GM12878 (cell line): ENCODE data around the gene TNXB. TPM values are rescaled to one million over a fixed set of nuclear protein-coding genes. Genes with fewer than 3 reads are reported as not detected.

Experiments used
- ATAC-seq: fragments of 200-7000 bp; cut with Tn5 transposase; 3 replicates; pipeline ENCODE4 v1.9.1; 2020; ENCODE audit warnings: mild to moderate bottlenecking, moderate library complexity
- BruUV-seq: library from RNA; stranded (reverse); fragments of 400-500 nt; replicated peaks from 2 replicates; lab custom pipeline; 2021; lab: Mats Ljungman, UMichigan
- CTCF ChIA-PET: fragments of 300-600 bp; sonication (Branson Sonifier 250); formaldehyde crosslinking; extraction: SDS; loops from one replicate; lab custom pipeline; 2021; ENCODE audit warnings: inconsistent platforms; lab: Yijun Ruan, JAX
- POLR2A ChIA-PET: fragments of 350-600 bp; formaldehyde crosslinking; extraction: SDS; loops from one replicate; lab custom pipeline; 2021; ENCODE audit warnings: inconsistent platforms; lab: Charles Lee
- RAD21 ChIA-PET: fragments of 300-600 bp; sonication (Branson Sonifier 250); formaldehyde crosslinking; loops from one replicate; lab custom pipeline; 2023; ENCODE audit warnings: antibody characterized with exemption; ENCODE audit not compliant: unreplicated experiment; lab: Charles Lee
- SMC1A ChIA-PET: fragments of 300-600 bp; sonication (Branson Sonifier 250); formaldehyde crosslinking; loops from one replicate; lab custom pipeline; 2023; ENCODE audit not compliant: unreplicated experiment, uncharacterized antibody; lab: Charles Lee
- DNase-seq: peaks from one replicate; pipeline ENCODE4 v3.0.0-alpha.2; 2011; ENCODE audit warnings: low read depth, low spot score
- FAIRE-seq: peaks from 3 replicates; lab custom pipeline; 2011; peaks lifted over from hg19 to GRCh38; lab: Jason Lieb, UNC
- H2AFZ ChIP-seq: 2 replicates; pipeline ENCODE4 v1.6.0; 2011; ENCODE audit warnings: low read depth, low read length, control low read depth; ENCODE audit not compliant: control insufficient read depth
- H3K27ac ChIP-seq: 2 replicates; pipeline ENCODE4 v1.5.1; 2011; ENCODE audit warnings: control low read depth; ENCODE audit not compliant: control insufficient read depth, insufficient read depth
- H3K27me3 ChIP-seq, 2 experiments: replicated peaks in 1 of 2; 2 replicates each; pipeline versions ENCODE4 v1.6.0 to v1.6.1; 2011; ENCODE audit warnings: low read length in 1 of 2; ENCODE audit not compliant: control insufficient read depth in 2 of 2, insufficient read depth in 2 of 2
- H3K36me3 ChIP-seq, 2 experiments: 2 replicates each; pipeline ENCODE4 v1.5.1; 2011; ENCODE audit warnings: low read length in 1 of 2; ENCODE audit not compliant: control insufficient read depth in 2 of 2, insufficient read depth in 2 of 2
- H3K4me1 ChIP-seq: 2 replicates; pipeline ENCODE4 v1.6.1; 2011; ENCODE audit warnings: mild to moderate bottlenecking, low read length, moderate library complexity, mixed read lengths; ENCODE audit not compliant: control insufficient read depth, insufficient read depth
- H3K4me2 ChIP-seq: 2 replicates; pipeline ENCODE4 v1.6.0; 2011; ENCODE audit warnings: control low read depth; ENCODE audit not compliant: control insufficient read depth, insufficient read depth
- H3K4me3 ChIP-seq: fragments of 200-600 bp; sonication (generic); 2 replicates; pipeline ENCODE4 v1.5.1; 2016
- H3K79me2 ChIP-seq: 2 replicates; pipeline ENCODE4 v1.6.0; 2011; ENCODE audit warnings: low read length; ENCODE audit not compliant: control insufficient read depth, insufficient read depth
- H3K9ac ChIP-seq: 2 replicates; pipeline ENCODE4 v1.8.0; 2011; ENCODE audit warnings: low read length, control low read depth, mixed read lengths; ENCODE audit not compliant: control insufficient read depth, insufficient read depth
- H3K9me3 ChIP-seq: replicated peaks from 3 replicates; pipeline ENCODE4 v1.5.1; 2011; ENCODE audit warnings: mild to moderate bottlenecking, low read length; ENCODE audit not compliant: control insufficient read depth, insufficient read depth
- H4K20me1 ChIP-seq: 2 replicates; pipeline ENCODE4 v1.6.0; 2011; ENCODE audit not compliant: control insufficient read depth, insufficient read depth
- BMI1 ChIP-seq: fragments of 450-650 bp; IDR thresholded peaks from 2 replicates; pipeline ENCODE4 v1.6.1; 2016; ENCODE audit warnings: mild to moderate bottlenecking, moderate library complexity, borderline replicate concordance
- EZH2 ChIP-seq: IDR thresholded peaks from 2 replicates; pipeline ENCODE4 v1.6.1; 2012; ENCODE audit warnings: low read depth, mild to moderate bottlenecking, control low read depth, inconsistent platforms, low read length, borderline replicate concordance; ENCODE audit not compliant: control insufficient read depth
- MTA3 ChIP-seq: IDR thresholded peaks from 2 replicates; pipeline ENCODE4 v1.6.1; 2012; ENCODE audit warnings: low read length, inconsistent platforms, borderline replicate concordance
- NR2F1 ChIP-seq: fragments of 450-650 bp; conservative IDR thresholded peaks from 2 replicates; pipeline ENCODE4 v1.6.1; 2017; ENCODE audit warnings: mild to moderate bottlenecking
- RAD21 ChIP-seq: IDR thresholded peaks from 2 replicates; pipeline ENCODE4 v1.6.1; 2011; ENCODE audit warnings: mild to moderate bottlenecking, low read depth, low read length, moderate library complexity; ENCODE audit not compliant: insufficient read depth
- RFX5 ChIP-seq: IDR thresholded peaks from 2 replicates; pipeline ENCODE4 v1.6.1; 2011; ENCODE audit warnings: low read depth, low read length, improper control_type of control experiment
- SIX5 ChIP-seq: IDR thresholded peaks from 2 replicates; pipeline ENCODE4 v1.6.1; 2011; ENCODE audit warnings: mild to moderate bottlenecking, low read depth, low read length, moderate library complexity; ENCODE audit not compliant: severe bottlenecking
- SMARCA5 ChIP-seq: fragments of 450-650 bp; IDR thresholded peaks from 2 replicates; pipeline ENCODE4 v1.6.1; 2017; ENCODE audit warnings: mild to moderate bottlenecking
- SMC3 ChIP-seq: IDR thresholded peaks from 2 replicates; pipeline ENCODE4 v1.6.1; 2011; ENCODE audit warnings: low read length, improper control_type of control experiment, borderline replicate concordance
- YY1 ChIP-seq: IDR thresholded peaks from 2 replicates; pipeline ENCODE4 v1.6.1; 2011; ENCODE audit warnings: low read depth, mild to moderate bottlenecking, low read length
- ZSCAN29 ChIP-seq: fragments of 450-650 bp; IDR thresholded peaks from 2 replicates; pipeline ENCODE4 v1.6.1; 2017; ENCODE audit warnings: mild to moderate bottlenecking, moderate library complexity
- WGBS: methylation state at CpG from one replicate; pipeline ENCODE4 v1.1.6; 2016; ENCODE audit warnings: low lambda C conversion rate; ENCODE audit not compliant: insufficient replicate concordance, insufficient coverage; ENCODE audit errors: missing lambda C conversion rate; 5-methylcytosine and 5-hydroxymethylcytosine counted together
- in situ Hi-C: fragments of 300-500 bp; cut with MboI; formaldehyde crosslinking; loops from 9 replicates; pipeline ENCODE4 v1.14.3; 2018; ENCODE audit warnings: mixed read lengths
- intact Hi-C: fragments of 100-400 bp; cut with micrococcal nuclease; formaldehyde crosslinking; loops from one replicate; pipeline ENCODE4 v1.14.2; 2022; ENCODE audit not compliant: unreplicated experiment
- polyA plus RNA-seq, 11 experiments: library from polyadenylated mRNA; depleted of rRNA in 4 of 11; unstranded in 6 of 11; stranded (reverse) in 5 of 11; fragments of >200 nt; fragmentation: Nextera tagmentation in 4 of 11; fragmentation: Illumina TruSeq in 1 of 11; extraction: Ambion mirVana in 4 of 11; extraction: Trizol in 1 of 11; gene quantifications; 1 replicate in 1 of 11; 2 replicates in 10 of 11; pipeline versions ENCODE4 v1.2.1 to v1.2.3, GENCODE V29; 2011 to 2016; ENCODE audit warnings: inconsistent platforms in 2 of 11, missing spikeins in 2 of 11, low read depth in 1 of 11
- total RNA-seq, 4 experiments: library from RNA; depleted of rRNA in 3 of 4; stranded (reverse); fragments of >200 nt in 3 of 4; fragmentation: Illumina TruSeq in 1 of 4; extraction: Trizol in 1 of 4; gene quantifications; 2 replicates each; pipeline versions ENCODE4 v1.2.1 to v1.2.3, GENCODE V29; 2013 to 2021
- TF ChIP-seq, protein P1 (sequence below), 3 experiments: IDR thresholded peaks in 2 of 3; conservative IDR thresholded peaks in 1 of 3; 2 replicates each; pipeline ENCODE4 v1.5.1; 2011; ENCODE audit warnings: low read depth in 3 of 3, low read length in 3 of 3, mild to moderate bottlenecking in 3 of 3, control low read depth in 2 of 3, moderate library complexity in 2 of 3, inconsistent platforms in 1 of 3, mixed read lengths in 1 of 3; ENCODE audit not compliant: control insufficient read depth in 2 of 3, insufficient read depth in 1 of 3; ENCODE audit errors: extremely low read depth in 1 of 3
- TF ChIP-seq, protein P2 (sequence below): fragments of 450-650 bp; IDR thresholded peaks from 2 replicates; pipeline ENCODE4 v1.6.1; 2017; ENCODE audit warnings: low read depth, mild to moderate bottlenecking, moderate library complexity
- TF ChIP-seq, protein P3 (sequence below): IDR thresholded peaks from 2 replicates; pipeline ENCODE4 v1.6.1; 2012; ENCODE audit warnings: low read depth, low read length, improper control_type of control experiment
- TF ChIP-seq, protein P4 (sequence below): fragments of 450-650 bp; IDR thresholded peaks from 2 replicates; pipeline ENCODE4 v1.6.1; 2017; ENCODE audit warnings: antibody characterized with exemption, mild to moderate bottlenecking, moderate library complexity

The TNXB gene
- total and polyA plus RNA-seq, 10 of the 15 experiments (the other 5 are each of a cell fraction or from before 2014, with no cell fraction given), result 0.03 to 2.5 (median 0.68) TPM; not detected in 2

DNA sequence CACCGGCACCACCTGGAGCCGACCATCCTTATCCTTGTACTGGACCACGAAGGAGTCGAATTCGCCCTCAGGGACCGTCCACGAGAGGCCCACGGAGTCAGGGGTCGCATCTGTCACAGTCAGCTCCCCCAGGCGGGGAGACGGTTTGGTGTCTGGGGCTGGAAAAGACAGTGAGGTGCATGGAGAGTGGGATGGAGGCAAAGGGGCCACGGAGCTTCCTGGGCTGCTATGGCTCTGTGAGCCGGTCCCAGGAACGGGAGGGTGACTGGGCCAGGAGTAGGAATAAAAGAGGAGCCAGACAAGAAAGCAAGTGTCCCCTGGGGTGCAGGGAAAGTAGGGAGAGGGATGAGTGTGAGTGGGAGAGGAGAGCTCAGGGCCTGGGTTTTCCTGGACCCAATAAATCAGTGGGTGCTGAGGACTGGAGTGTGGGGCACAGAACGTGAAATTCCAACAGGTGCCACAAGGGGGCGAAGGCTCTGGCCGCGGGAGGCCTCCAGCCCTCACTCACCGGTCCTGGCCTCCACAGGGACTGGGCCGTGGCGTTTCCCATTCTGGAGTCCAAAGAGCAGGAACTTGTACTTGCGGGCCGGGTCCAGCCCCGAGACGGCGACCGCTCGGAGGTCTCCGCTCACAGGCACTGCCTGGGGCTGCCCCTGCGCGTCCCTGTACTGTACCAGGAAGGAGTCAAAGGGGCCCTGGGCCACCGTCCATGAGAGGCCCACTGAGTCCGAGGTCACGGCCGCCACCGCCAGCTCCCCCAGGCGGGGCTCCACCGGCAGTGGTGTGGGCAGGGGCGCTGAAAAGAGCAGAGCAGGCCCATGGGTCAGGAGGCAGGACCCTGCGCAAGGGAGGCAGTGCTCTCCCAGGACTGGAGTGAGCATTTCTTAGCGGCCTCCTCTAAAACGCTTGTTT lies 61.0 kb downstream of the TNXB start:
- no TSS peak for BruUV-seq
- H4K20me1 ChIP-seq, result no peaks in the 10 kb centered on the region
- peak; percentile 96 for ATAC-seq
- DNase-seq, result no peak
- H3K4me2 ChIP-seq, result no peak overlapping the region
- intact Hi-C loops (loop anchor here (10.0 kb wide), 1 partner anchor 107 kb away; the partner anchor contains the start of genes PPT2 and PRRT1), in situ Hi-C loops (no loop called here)
- RAD21 ChIA-PET, result interaction anchor here (0.8 kb wide), 1 partner anchor 664 kb away, joined by 3 read pairs; no protein-coding TSS in a partner anchor
- H3K79me2 ChIP-seq, result no peaks in the 10 kb centered on the region
- no peaks in the 10 kb centered on the region for H3K4me1 ChIP-seq
- no peaks in the 10 kb centered on the region for H3K9me3 ChIP-seq
- H3K27ac ChIP-seq, result no peak overlapping the region
- CTCF ChIA-PET, result interaction anchor here (0.9 to 2.6 kb wide), 5 partner anchors 15 to 107 kb away, joined by 3 to 6 read pairs (median 3); no protein-coding TSS in a partner anchor
- SMC1A ChIA-PET, result interaction anchor here (0.6 to 0.7 kb wide), 3 partner anchors 113 to 739 kb away, joined by 3 read pairs; no protein-coding TSS in a partner anchor
- POLR2A ChIA-PET, result no interaction called here
- peaks cover 0 to 3% of the 10 kb centered on the region in 2 experiments; a peak in 2 of 4 replicates for H3K27me3 ChIP-seq
- H3K36me3 ChIP-seq, result no peaks in the 10 kb centered on the region
- H3K4me3 ChIP-seq, result no peak overlapping the region
- H2AFZ ChIP-seq, result no peak overlapping the region
- no peak overlapping the region for H3K9ac ChIP-seq
- 25% methylated on average over 42 of the region's 42 CpGs for WGBS
- FAIRE-seq, result peak; percentile 64
- TF ChIP-seq EZH2 (no peak), ZSCAN29 (no peak), RFX5 (0 out of 2 replicates have a peak, but pooled peaks have one; percentile 16), SMC3 (peak; percentile 57), NR2F1 (no peak), RAD21 (peak; percentile 38; the same call in 1 of the 2 replicates), SIX5 (no peak), MTA3 (no peak), YY1 (peak; percentile 59; the same call in 1 of the 2 replicates), BMI1 (no peak), SMARCA5 (no peak)
- TF ChIP-seq, protein P1, sequence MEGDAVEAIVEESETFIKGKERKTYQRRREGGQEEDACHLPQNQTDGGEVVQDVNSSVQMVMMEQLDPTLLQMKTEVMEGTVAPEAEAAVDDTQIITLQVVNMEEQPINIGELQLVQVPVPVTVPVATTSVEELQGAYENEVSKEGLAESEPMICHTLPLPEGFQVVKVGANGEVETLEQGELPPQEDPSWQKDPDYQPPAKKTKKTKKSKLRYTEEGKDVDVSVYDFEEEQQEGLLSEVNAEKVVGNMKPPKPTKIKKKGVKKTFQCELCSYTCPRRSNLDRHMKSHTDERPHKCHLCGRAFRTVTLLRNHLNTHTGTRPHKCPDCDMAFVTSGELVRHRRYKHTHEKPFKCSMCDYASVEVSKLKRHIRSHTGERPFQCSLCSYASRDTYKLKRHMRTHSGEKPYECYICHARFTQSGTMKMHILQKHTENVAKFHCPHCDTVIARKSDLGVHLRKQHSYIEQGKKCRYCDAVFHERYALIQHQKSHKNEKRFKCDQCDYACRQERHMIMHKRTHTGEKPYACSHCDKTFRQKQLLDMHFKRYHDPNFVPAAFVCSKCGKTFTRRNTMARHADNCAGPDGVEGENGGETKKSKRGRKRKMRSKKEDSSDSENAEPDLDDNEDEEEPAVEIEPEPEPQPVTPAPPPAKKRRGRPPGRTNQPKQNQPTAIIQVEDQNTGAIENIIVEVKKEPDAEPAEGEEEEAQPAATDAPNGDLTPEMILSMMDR (IDR thresholded peaks at IDR 0.05 in 2 of 3, conservative IDR thresholded peaks at IDR 0.05 in 1 of 3; ENCODE audit: control insufficient read depth in 2 of 3, extremely low read depth in 1 of 3, insufficient read depth in 1 of 3, low read depth in 3 of 3, low read length in 3 of 3), result peak; percentile 78 to 90 (median 81)
- TF ChIP-seq, protein P2, sequence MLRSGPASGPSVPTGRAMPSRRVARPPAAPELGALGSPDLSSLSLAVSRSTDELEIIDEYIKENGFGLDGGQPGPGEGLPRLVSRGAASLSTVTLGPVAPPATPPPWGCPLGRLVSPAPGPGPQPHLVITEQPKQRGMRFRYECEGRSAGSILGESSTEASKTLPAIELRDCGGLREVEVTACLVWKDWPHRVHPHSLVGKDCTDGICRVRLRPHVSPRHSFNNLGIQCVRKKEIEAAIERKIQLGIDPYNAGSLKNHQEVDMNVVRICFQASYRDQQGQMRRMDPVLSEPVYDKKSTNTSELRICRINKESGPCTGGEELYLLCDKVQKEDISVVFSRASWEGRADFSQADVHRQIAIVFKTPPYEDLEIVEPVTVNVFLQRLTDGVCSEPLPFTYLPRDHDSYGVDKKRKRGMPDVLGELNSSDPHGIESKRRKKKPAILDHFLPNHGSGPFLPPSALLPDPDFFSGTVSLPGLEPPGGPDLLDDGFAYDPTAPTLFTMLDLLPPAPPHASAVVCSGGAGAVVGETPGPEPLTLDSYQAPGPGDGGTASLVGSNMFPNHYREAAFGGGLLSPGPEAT, result no peak
- TF ChIP-seq, protein P3, sequence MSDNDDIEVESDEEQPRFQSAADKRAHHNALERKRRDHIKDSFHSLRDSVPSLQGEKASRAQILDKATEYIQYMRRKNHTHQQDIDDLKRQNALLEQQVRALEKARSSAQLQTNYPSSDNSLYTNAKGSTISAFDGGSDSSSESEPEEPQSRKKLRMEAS, result no peak
- TF ChIP-seq, protein P4, sequence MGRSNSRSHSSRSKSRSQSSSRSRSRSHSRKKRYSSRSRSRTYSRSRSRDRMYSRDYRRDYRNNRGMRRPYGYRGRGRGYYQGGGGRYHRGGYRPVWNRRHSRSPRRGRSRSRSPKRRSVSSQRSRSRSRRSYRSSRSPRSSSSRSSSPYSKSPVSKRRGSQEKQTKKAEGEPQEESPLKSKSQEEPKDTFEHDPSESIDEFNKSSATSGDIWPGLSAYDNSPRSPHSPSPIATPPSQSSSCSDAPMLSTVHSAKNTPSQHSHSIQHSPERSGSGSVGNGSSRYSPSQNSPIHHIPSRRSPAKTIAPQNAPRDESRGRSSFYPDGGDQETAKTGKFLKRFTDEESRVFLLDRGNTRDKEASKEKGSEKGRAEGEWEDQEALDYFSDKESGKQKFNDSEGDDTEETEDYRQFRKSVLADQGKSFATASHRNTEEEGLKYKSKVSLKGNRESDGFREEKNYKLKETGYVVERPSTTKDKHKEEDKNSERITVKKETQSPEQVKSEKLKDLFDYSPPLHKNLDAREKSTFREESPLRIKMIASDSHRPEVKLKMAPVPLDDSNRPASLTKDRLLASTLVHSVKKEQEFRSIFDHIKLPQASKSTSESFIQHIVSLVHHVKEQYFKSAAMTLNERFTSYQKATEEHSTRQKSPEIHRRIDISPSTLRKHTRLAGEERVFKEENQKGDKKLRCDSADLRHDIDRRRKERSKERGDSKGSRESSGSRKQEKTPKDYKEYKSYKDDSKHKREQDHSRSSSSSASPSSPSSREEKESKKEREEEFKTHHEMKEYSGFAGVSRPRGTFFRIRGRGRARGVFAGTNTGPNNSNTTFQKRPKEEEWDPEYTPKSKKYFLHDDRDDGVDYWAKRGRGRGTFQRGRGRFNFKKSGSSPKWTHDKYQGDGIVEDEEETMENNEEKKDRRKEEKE, result no peak
